Endothelial cell (in vitro differentiated cells): ENCODE measurements around the gene FKBP6. TPM values are rescaled to one million over a fixed set of nuclear protein-coding genes. Genes with fewer than 3 reads are reported as not detected.
A peak's percentile ranks its signal among the peaks of the same experiment; 100 is the strongest.
"Not testable (repeated sequence)": the region's sequence is repeated elsewhere in the genome, so short reads cannot be mapped to it uniquely, and the experiment has no call there.

ENCODE experiments used
- DNase-seq: peaks from one replicate; pipeline ENCODE4 v3.0.0; 2021; ENCODE audit warnings: low spot score
- H3K27ac Mint-ChIP-seq: one replicate; pipeline ENCODE4 v1.8.0; 2021; ENCODE audit warnings: mixed read lengths, inconsistent platforms; ENCODE audit not compliant: unreplicated experiment
- H3K27me3 Mint-ChIP-seq: one replicate; pipeline ENCODE4 v1.8.0; 2021; ENCODE audit warnings: mild to moderate bottlenecking, moderate library complexity, mixed read lengths, inconsistent platforms; ENCODE audit not compliant: unreplicated experiment
- H3K36me3 Mint-ChIP-seq: one replicate; pipeline ENCODE4 v1.8.0; 2021; ENCODE audit warnings: mild to moderate bottlenecking, low read depth, mixed read lengths, inconsistent platforms; ENCODE audit not compliant: unreplicated experiment
- H3K4me1 Mint-ChIP-seq: one replicate; pipeline ENCODE4 v1.8.0; 2021; ENCODE audit warnings: mild to moderate bottlenecking, mixed read lengths, inconsistent platforms; ENCODE audit not compliant: unreplicated experiment
- H3K4me3 Mint-ChIP-seq: one replicate; pipeline ENCODE4 v1.8.0; 2021; ENCODE audit warnings: mild to moderate bottlenecking, mixed read lengths, inconsistent platforms; ENCODE audit not compliant: unreplicated experiment
- H3K9me3 Mint-ChIP-seq: one replicate; pipeline ENCODE4 v1.8.0; 2021; ENCODE audit warnings: mixed read lengths, inconsistent platforms; ENCODE audit not compliant: unreplicated experiment
- CTCF ChIP-seq: fragments of 200-600 bp; sonication (generic); IDR thresholded peaks from one replicate; pipeline ENCODE4 v1.5.0; 2021; ENCODE audit warnings: antibody characterized with exemption; ENCODE audit not compliant: unreplicated experiment
- total RNA-seq: library from RNA; stranded (reverse); fragmentation: NEBNext Ultra II Directional; extraction: Animal tissue kit (Norgen Biotek cat#: 25700); gene quantifications from one replicate; pipeline ENCODE4 v1.2.1, GENCODE V29; 2021; ENCODE audit not compliant: unreplicated experiment

FKBP6 gene
- total RNA-seq, 1 donor from 2014 or later: not detected

- no peak for DNase-seq
- peaks cover 19% of the 10 kb centered on the region for H3K36me3 Mint-ChIP-seq
- H3K27me3 Mint-ChIP-seq: peaks cover 8% of the 10 kb centered on the region
- no peak for TF ChIP-seq CTCF
- peaks cover 9% of the 10 kb centered on the region for H3K4me1 Mint-ChIP-seq
- H3K9me3 Mint-ChIP-seq: no peaks in the 10 kb centered on the region
- peak overlapping the region; percentile 89 for H3K4me3 Mint-ChIP-seq
- no peak overlapping the region for H3K27ac Mint-ChIP-seq
These were observed 20.5 kb upstream of the FKBP6 start for GRCh38 chr7:73307436-73307835.

GRCh38 chr7:73308074-73308664 lies 19.8 kb upstream of the FKBP6 start:
- peaks cover 19% of the 10 kb centered on the region for H3K36me3 Mint-ChIP-seq
- peak overlapping the region; percentile 90 for H3K4me3 Mint-ChIP-seq
- peaks cover 9% of the 10 kb centered on the region for H3K4me1 Mint-ChIP-seq
- no peak overlapping the region for H3K27ac Mint-ChIP-seq
- H3K27me3 Mint-ChIP-seq: peaks cover 8% of the 10 kb centered on the region
- DNase-seq: no peak
- no peak for TF ChIP-seq CTCF
- no peaks in the 10 kb centered on the region for H3K9me3 Mint-ChIP-seq

- no peak within 1 kb of the TSS for H3K27ac Mint-ChIP-seq
- peaks cover 19% of the 10 kb centered on the region for H3K36me3 Mint-ChIP-seq
- no peak for TF ChIP-seq CTCF
- peak; percentile 73 for DNase-seq
- H3K4me3 Mint-ChIP-seq: peak within 1 kb of the TSS; percentile 90
- H3K27me3 Mint-ChIP-seq: peaks cover 10% of the 10 kb centered on the region
- H3K4me1 Mint-ChIP-seq: peaks cover 9% of the 10 kb centered on the region
- H3K9me3 Mint-ChIP-seq: no peaks in the 10 kb centered on the region
These were observed 19.2 kb upstream of the FKBP6 start, which contains the start of gene NSUN5 for GRCh38 chr7:73308665-73309214. TSS of gene NSUN5 (minus strand) at chr7:73308826. CDS start at chr7:73308790, 36 bp downstream.

- not testable (repeated sequence) for H3K27ac Mint-ChIP-seq, DNase-seq, H3K9me3 Mint-ChIP-seq, H3K4me1 Mint-ChIP-seq, H3K4me3 Mint-ChIP-seq
- Mint-ChIP-seq H3K27me3 (peaks cover 10% of the 10 kb centered on the region), H3K36me3 (peaks cover 14% of the 10 kb centered on the region)
These were observed 16.5 kb upstream of the FKBP6 start for GRCh38 chr7:73311421-73311820.

GRCh38 chr7:73312831-73313520 lies 15.0 kb upstream of the FKBP6 start:
- TF ChIP-seq CTCF: no peak
- Mint-ChIP-seq H3K4me3 (no peak overlapping the region), H3K36me3 (peaks cover 8% of the 10 kb centered on the region), H3K27ac (no peak overlapping the region), H3K4me1 (peaks cover 4% of the 10 kb centered on the region), H3K9me3 (no peaks in the 10 kb centered on the region), H3K27me3 (peaks cover 8% of the 10 kb centered on the region)
- DNase-seq: no peak
